Activated CD4-positive, alpha-beta T cell treated with anti-CD3 and anti-CD28 coated beads, Interleukin-2, amount 50 U/mL, for 16 hours (primary cell): Measurements from ENCODE around the gene MPP2.
A peak's percentile ranks its signal among the peaks of the same experiment; 100 is the strongest.
"Not testable (repeated sequence)": the region's sequence is repeated elsewhere in the genome, so short reads cannot be mapped to it uniquely, and the experiment has no call there.

Experiments used
- DNase-seq: peaks from one replicate; pipeline ENCODE4 v3.0.0-alpha.2; 2020

The MPP2 gene

GRCh38 chr17:43907425-43907981, at the start of gene MPP2:
TSS of gene MPP2 (minus strand) at chr17:43907536. CDS start at chr17:43904460, 3,076 bp downstream.
- peak; percentile 27 for DNase-seq

- DNase-seq = no peak
Measured at GRCh38 chr17:43956222-43956621, 48.9 kb upstream of the MPP2 start.

- DNase-seq = no peak
Measured at GRCh38 chr17:43953746-43954145, 46.4 kb upstream of the MPP2 start, which contains the start of gene PYY. TSS of gene PYY (minus strand) at chr17:43953940. CDS start at chr17:43953483, 457 bp downstream.

GRCh38 chr17:43952724-43953666, 45.7 kb upstream of the MPP2 start:
- no peak for DNase-seq

- DNase-seq = no peak
Measured at GRCh38 chr17:43952351-43952723, 45.0 kb upstream of the MPP2 start.

- DNase-seq = no peak
Measured at GRCh38 chr17:43951750-43952149, 44.4 kb upstream of the MPP2 start.

- no peak for DNase-seq
Measured at GRCh38 chr17:43950554-43950953, 43.2 kb upstream of the MPP2 start.

GRCh38 chr17:43949781-43950180, 42.4 kb upstream of the MPP2 start:
- DNase-seq = no peak

- no peak for DNase-seq
Measured at GRCh38 chr17:43946781-43947180, 39.4 kb upstream of the MPP2 start.

GRCh38 chr17:43945074-43945829, 37.9 kb upstream of the MPP2 start:
- no peak for DNase-seq

- DNase-seq = no peak
Measured at GRCh38 chr17:43942051-43942685, 34.8 kb upstream of the MPP2 start, which contains the start of gene PPY. TSS of gene PPY (minus strand) at chr17:43942476. CDS start at chr17:43941654, 822 bp downstream.

GRCh38 chr17:43940630-43941029, 33.3 kb upstream of the MPP2 start:
- no peak for DNase-seq

GRCh38 chr17:43939886-43940285, 32.5 kb upstream of the MPP2 start:
- no peak for DNase-seq

GRCh38 chr17:43939452-43939851, 32.1 kb upstream of the MPP2 start:
- not testable (repeated sequence) for DNase-seq

GRCh38 chr17:43938838-43939182, 31.5 kb upstream of the MPP2 start:
- no peak for DNase-seq

- no peak for DNase-seq
Measured at GRCh38 chr17:43936434-43936833, 29.1 kb upstream of the MPP2 start.

GRCh38 chr17:43935926-43936261, 28.6 kb upstream of the MPP2 start:
- DNase-seq = no peak

- no peak for DNase-seq
Measured at GRCh38 chr17:43935204-43935925, 28.0 kb upstream of the MPP2 start.

- no peak for DNase-seq
Measured at GRCh38 chr17:43932923-43933322, 25.6 kb upstream of the MPP2 start.

- DNase-seq = no peak
Measured at GRCh38 chr17:43932357-43932756, 25.0 kb upstream of the MPP2 start.

- no peak for DNase-seq
Measured at GRCh38 chr17:43931062-43931571, 23.8 kb upstream of the MPP2 start.

- no peak for DNase-seq
Measured at GRCh38 chr17:43928609-43929008, 21.3 kb upstream of the MPP2 start.
